Activated CD4-positive, alpha-beta T cell treated with anti-CD3 and anti-CD28 coated beads, Interleukin-2, amount 50 U/mL, for 48 hours (primary cell): ENCODE measurements around the gene CNDP1.

Source experiments
- DNase-seq, 2 experiments: peaks; one replicate each; pipeline ENCODE4 v3.0.0-alpha.2; 2020

Gene CNDP1

GRCh38 chr18:74507097-74507881 lies 27.0 kb upstream of the CNDP1 start:
- no peak for DNase-seq

- DNase-seq: no peak
Observed at GRCh38 chr18:74507927-74508326, 26.4 kb upstream of the CNDP1 start.

GRCh38 chr18:74508366-74508765 lies 25.9 kb upstream of the CNDP1 start:
- no peak for DNase-seq

- DNase-seq: no peak
Observed at GRCh38 chr18:74508821-74509225, 25.5 kb upstream of the CNDP1 start.

- no peak for DNase-seq
Observed at GRCh38 chr18:74509856-74510769, 24.2 kb upstream of the CNDP1 start.

- no peak for DNase-seq
Observed at GRCh38 chr18:74510770-74511095, 23.6 kb upstream of the CNDP1 start.

GRCh38 chr18:74511823-74512222 lies 22.5 kb upstream of the CNDP1 start:
- no peak for DNase-seq

GRCh38 chr18:74512321-74513053 lies 21.8 kb upstream of the CNDP1 start:
- DNase-seq: no peak

GRCh38 chr18:74513149-74513882 lies 21.0 kb upstream of the CNDP1 start:
- no peak for DNase-seq

GRCh38 chr18:74513883-74514205 lies 20.5 kb upstream of the CNDP1 start:
- no peak for DNase-seq

- no peak for DNase-seq
Observed at GRCh38 chr18:74514860-74515495, 19.3 kb upstream of the CNDP1 start.

GRCh38 chr18:74515620-74516231 lies 18.6 kb upstream of the CNDP1 start:
- no peak for DNase-seq

- DNase-seq: no peak
Observed at GRCh38 chr18:74516271-74517235, 17.7 kb upstream of the CNDP1 start.

GRCh38 chr18:74517236-74517630 lies 17.1 kb upstream of the CNDP1 start:
- no peak for DNase-seq

- DNase-seq: no peak
Observed at GRCh38 chr18:74518456-74519295, 15.6 kb upstream of the CNDP1 start.

GRCh38 chr18:74519320-74520095 lies 14.8 kb upstream of the CNDP1 start:
- DNase-seq: no peak

- DNase-seq: no peak
Observed at GRCh38 chr18:74520096-74520833, 14.0 kb upstream of the CNDP1 start.

- DNase-seq: no peak
Observed at GRCh38 chr18:74521068-74521725, 13.1 kb upstream of the CNDP1 start.
